HEK293 (cell line): ENCODE data around the gene SIRT7.

ENCODE experiments used
- CTCF ChIA-PET: fragments of 350-600 bp; formaldehyde crosslinking; extraction: SDS; loops from one replicate; lab custom pipeline; 2021; ENCODE audit warnings: antibody characterized with exemption; lab: Yijun Ruan, JAX
- POLR2A ChIA-PET: fragments of 300-600 bp; formaldehyde crosslinking; extraction: SDS; loops from one replicate; lab custom pipeline; 2020; ENCODE audit warnings: antibody characterized with exemption, inconsistent platforms; lab: Yijun Ruan, JAX
- H3K27ac ChIP-seq: fragments of 200-500 bp; sonication (Bioruptor generic); 2 replicates; pipeline ENCODE4 v1.5.1; 2014; ENCODE audit warnings: low read depth, low read length, control low read depth, inconsistent platforms; ENCODE audit errors: extremely low read depth
- H3K36me3 ChIP-seq, 2 experiments: fragments of 200-500 bp in 1 of 2; sonication (Bioruptor generic) in 1 of 2; 1 replicate in 1 of 2; 2 replicates in 1 of 2; pipeline ENCODE4 v1.5.1; 2014 to 2017; ENCODE audit warnings: inconsistent platforms in 2 of 2, low read length in 2 of 2; ENCODE audit not compliant: control insufficient read depth in 2 of 2, insufficient read depth in 1 of 2
- H3K4me1 ChIP-seq: fragments of 200-500 bp; sonication (Bioruptor generic); 2 replicates; pipeline ENCODE4 v1.5.1; 2014; ENCODE audit warnings: mild to moderate bottlenecking, low read length, inconsistent platforms; ENCODE audit not compliant: control insufficient read depth, insufficient read depth
- H3K4me3 ChIP-seq: 2 replicates; pipeline ENCODE4 v1.5.1; 2011; ENCODE audit warnings: low read depth, mild to moderate bottlenecking, control low read depth, low read length, moderate library complexity
- H3K9me3 ChIP-seq: fragments of 200-500 bp; sonication (Bioruptor generic); 2 replicates; pipeline ENCODE4 v1.5.1; 2014; ENCODE audit warnings: low read depth, low read length, inconsistent platforms; ENCODE audit not compliant: control insufficient read depth, insufficient read depth
- BCL11A ChIP-seq: fragments of 450-650 bp; formaldehyde crosslinking; IDR thresholded peaks from 2 replicates; pipeline ENCODE4 v1.5.1; 2016; ENCODE audit warnings: low read depth, missing biosample characterization, missing genetic modification characterization
- GFI1B ChIP-seq: fragments of 450-650 bp; formaldehyde crosslinking; IDR thresholded peaks from 2 replicates; pipeline ENCODE4 v1.5.1; 2016; ENCODE audit warnings: missing biosample characterization, missing genetic modification characterization
- KLF7 ChIP-seq: fragments of 450-650 bp; formaldehyde crosslinking; IDR thresholded peaks from 2 replicates; pipeline ENCODE4 v1.5.1; 2016; ENCODE audit warnings: missing biosample characterization, missing genetic modification characterization, borderline replicate concordance
- RBAK ChIP-seq: fragments of 450-650 bp; formaldehyde crosslinking; IDR thresholded peaks from 2 replicates; pipeline ENCODE4 v1.5.1; 2016; ENCODE audit warnings: missing biosample characterization, missing genetic modification characterization
- REST ChIP-seq: fragments of 450-650 bp; formaldehyde crosslinking; IDR thresholded peaks from 2 replicates; pipeline ENCODE4 v1.5.1; 2016; ENCODE audit warnings: missing biosample characterization, missing genetic modification characterization
- TRIM28 ChIP-seq: IDR thresholded peaks from 2 replicates; pipeline ENCODE4 v1.6.1; 2011; ENCODE audit warnings: low read length, control low read depth, borderline replicate concordance
- ZBTB26 ChIP-seq: fragments of 450-650 bp; formaldehyde crosslinking; optimal IDR thresholded peaks from 2 replicates; pipeline ENCODE3; 2016; ENCODE audit warnings: missing biosample characterization, mild to moderate bottlenecking, missing genetic modification characterization
- ZNF132 ChIP-seq: fragments of 450-650 bp; formaldehyde crosslinking; IDR thresholded peaks from 2 replicates; pipeline ENCODE4 v1.5.1; 2017; ENCODE audit warnings: missing biosample characterization, missing genetic modification characterization, borderline replicate concordance
- ZNF18 ChIP-seq: fragments of 450-650 bp; formaldehyde crosslinking; IDR thresholded peaks from 2 replicates; pipeline ENCODE4 v1.5.1; 2016; ENCODE audit warnings: missing biosample characterization, missing genetic modification characterization
- ZNF274 ChIP-seq, 2 experiments: fragments of 200-500 bp in 1 of 2; fragments of 450-650 bp in 1 of 2; sonication (Bioruptor generic) in 1 of 2; formaldehyde crosslinking in 1 of 2; IDR thresholded peaks; 2 replicates each; pipeline versions ENCODE4 v1.5.1 to v1.6.1; 2014 to 2016; ENCODE audit warnings: borderline replicate concordance in 1 of 2, inconsistent platforms in 1 of 2, low read length in 1 of 2, missing biosample characterization in 1 of 2, missing genetic modification characterization in 1 of 2
- ZNF280D ChIP-seq: fragments of 450-650 bp; formaldehyde crosslinking; IDR thresholded peaks from 2 replicates; pipeline ENCODE4 v1.5.1; 2016; ENCODE audit warnings: missing biosample characterization, missing genetic modification characterization
- ZNF324 ChIP-seq: fragments of 450-650 bp; formaldehyde crosslinking; IDR thresholded peaks from 2 replicates; pipeline ENCODE4 v1.5.1; 2016; ENCODE audit warnings: missing biosample characterization, missing genetic modification characterization
- ZNF341 ChIP-seq: fragments of 450-650 bp; formaldehyde crosslinking; IDR thresholded peaks from 2 replicates; pipeline ENCODE4; 2016; ENCODE audit warnings: low read depth, missing biosample characterization, missing genetic modification characterization
- ZNF423 ChIP-seq: fragments of 450-650 bp; formaldehyde crosslinking; IDR thresholded peaks from 2 replicates; pipeline ENCODE4 v1.5.1; 2016; ENCODE audit warnings: missing biosample characterization, missing genetic modification characterization
- ZNF501 ChIP-seq: fragments of 450-650 bp; formaldehyde crosslinking; IDR thresholded peaks from 2 replicates; pipeline ENCODE4 v1.5.1; 2016; ENCODE audit warnings: missing biosample characterization, missing genetic modification characterization
- ZNF514 ChIP-seq: fragments of 450-650 bp; formaldehyde crosslinking; IDR thresholded peaks from 2 replicates; pipeline ENCODE4 v1.5.1; 2016; ENCODE audit warnings: missing biosample characterization, missing genetic modification characterization
- ZNF596 ChIP-seq: fragments of 450-650 bp; IDR thresholded peaks from 2 replicates; pipeline ENCODE4 v1.5.0; 2018; ENCODE audit warnings: missing biosample characterization, mild to moderate bottlenecking, missing genetic modification characterization, moderate library complexity
- ZNF610 ChIP-seq: fragments of 450-650 bp; formaldehyde crosslinking; IDR thresholded peaks from 2 replicates; pipeline ENCODE4 v1.5.1; 2016; ENCODE audit warnings: missing biosample characterization, missing genetic modification characterization, borderline replicate concordance
- ZNF624 ChIP-seq: fragments of 450-650 bp; formaldehyde crosslinking; IDR thresholded peaks from 2 replicates; pipeline ENCODE4 v1.5.1; 2017; ENCODE audit warnings: missing biosample characterization, missing genetic modification characterization
- ZNF830 ChIP-seq: fragments of 450-650 bp; IDR thresholded peaks from 2 replicates; pipeline ENCODE4 v1.5.0; 2018; ENCODE audit warnings: missing biosample characterization, missing genetic modification characterization, low read depth, mild to moderate bottlenecking, moderate library complexity
- ZNF837 ChIP-seq: fragments of 450-650 bp; formaldehyde crosslinking; IDR thresholded peaks from 2 replicates; pipeline ENCODE4 v1.5.1; 2016; ENCODE audit warnings: missing biosample characterization, missing genetic modification characterization
- TF ChIP-seq, protein P1 (sequence below): fragments of 450-650 bp; formaldehyde crosslinking; IDR thresholded peaks from 2 replicates; pipeline ENCODE4 v1.5.1; 2016; ENCODE audit warnings: missing biosample characterization, missing genetic modification characterization
- TF ChIP-seq, protein P2 (sequence below): fragments of 450-650 bp; formaldehyde crosslinking; IDR thresholded peaks from 2 replicates; pipeline ENCODE4 v1.5.1; 2016; ENCODE audit warnings: missing biosample characterization, missing genetic modification characterization

SIRT7 gene

DNA sequence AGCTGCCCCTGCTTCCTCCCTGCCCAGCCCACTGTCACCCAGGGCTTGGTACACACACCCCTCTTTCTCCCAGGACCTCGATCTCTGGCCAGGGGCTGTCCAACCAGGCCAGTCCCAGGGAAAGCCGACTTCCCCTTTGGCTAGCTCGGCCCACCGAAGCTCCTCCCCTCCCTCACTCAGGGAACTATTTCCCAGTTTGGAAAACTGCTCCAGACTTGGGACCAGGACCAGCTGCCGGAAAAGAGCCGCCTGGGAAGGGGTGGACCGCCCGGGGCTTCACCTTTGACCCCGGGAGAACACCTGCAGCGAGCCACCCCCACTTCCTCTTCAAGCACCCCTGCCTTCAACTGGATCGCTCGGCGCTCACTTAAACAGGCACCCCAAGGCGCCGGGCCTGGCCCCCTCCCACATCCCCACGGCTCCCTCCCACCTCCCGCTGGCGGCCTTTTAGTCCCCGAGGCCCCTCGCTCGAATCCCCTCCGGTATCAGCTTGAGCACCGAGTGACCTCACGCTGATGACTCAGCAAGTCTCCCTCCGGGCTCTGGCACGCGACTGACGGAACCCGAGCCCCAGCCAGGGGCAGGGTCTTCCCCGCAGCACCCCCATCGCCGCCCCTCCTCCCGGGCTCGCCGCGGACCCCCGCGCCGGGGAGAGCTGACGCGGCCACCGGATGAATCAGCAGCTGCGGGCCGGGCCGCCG is 8.6 kb upstream of the SIRT7 start:
- Histone ChIP-seq H3K4me3 (peak overlapping the region; percentile 79), H3K27ac (peak overlapping the region; percentile 90), H3K4me1 (peaks cover 3% of the 10 kb centered on the region; the same call in 1 of the 2 replicates), H3K36me3 (peaks cover under 1 to 13% of the 10 kb centered on the region in 2 experiments; a peak in 1 of 3 replicates), H3K9me3 (no peaks in the 10 kb centered on the region)
- CTCF ChIA-PET = interaction anchor here (0.7 to 1.7 kb wide), 5 partner anchors 9 to 371 kb away, joined by 3 to 11 read pairs (median 3); no protein-coding TSS in a partner anchor
- POLR2A ChIA-PET = interaction anchor here (0.6 to 3.2 kb wide), 12 partner anchors 9 to 243 kb away, joined by 3 to 22 read pairs (median 4); partner anchors contain the start of genes ARL16, DCXR, HGS and PCYT2
- peak; percentile 39; the same call in 1 of the 2 replicates for TF ChIP-seq ZNF341
- TF ChIP-seq ZNF280D (tag by site-specific recombination) = no peak; the same call in 1 of the 2 replicates
- TF ChIP-seq ZNF610 (tag by site-specific recombination) = no peak
- TF ChIP-seq ZNF830 (tag by site-specific recombination) = no peak
- no peak for TF ChIP-seq ZNF132
- peak; percentile 67 for TF ChIP-seq ZBTB26 (tag by site-specific recombination)
- no peak; the same call in none of the 2 replicates for TF ChIP-seq KLF7
- no peak for TF ChIP-seq ZNF18 (tag by site-specific recombination)
- peak; percentile 88 for TF ChIP-seq ZNF324 (tag by site-specific recombination)
- TF ChIP-seq ZNF501 = no peak
- TF ChIP-seq RBAK (tag by site-specific recombination) = no peak
- TF ChIP-seq TRIM28 = no peak
- TF ChIP-seq ZNF596 (tag by site-specific recombination) = no peak
- no peak for TF ChIP-seq ZNF837
- no peak for TF ChIP-seq REST
- no peak for TF ChIP-seq GFI1B (tag by site-specific recombination)
- TF ChIP-seq, protein P1, sequence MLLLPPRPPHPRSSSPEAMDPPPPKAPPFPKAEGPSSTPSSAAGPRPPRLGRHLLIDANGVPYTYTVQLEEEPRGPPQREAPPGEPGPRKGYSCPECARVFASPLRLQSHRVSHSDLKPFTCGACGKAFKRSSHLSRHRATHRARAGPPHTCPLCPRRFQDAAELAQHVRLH (tag by site-specific recombination) = no peak
- peak; percentile 83 for TF ChIP-seq BCL11A (tag by site-specific recombination)
- no peak for TF ChIP-seq ZNF274 (IDR thresholded peaks at IDR 0.05; ENCODE audit: low read length)
- TF ChIP-seq ZNF274 (tag by site-specific recombination; IDR thresholded peaks at IDR 0.05; ENCODE audit: borderline replicate concordance) = no peak
- TF ChIP-seq ZNF514 (tag by site-specific recombination) = no peak
- TF ChIP-seq, protein P2, sequence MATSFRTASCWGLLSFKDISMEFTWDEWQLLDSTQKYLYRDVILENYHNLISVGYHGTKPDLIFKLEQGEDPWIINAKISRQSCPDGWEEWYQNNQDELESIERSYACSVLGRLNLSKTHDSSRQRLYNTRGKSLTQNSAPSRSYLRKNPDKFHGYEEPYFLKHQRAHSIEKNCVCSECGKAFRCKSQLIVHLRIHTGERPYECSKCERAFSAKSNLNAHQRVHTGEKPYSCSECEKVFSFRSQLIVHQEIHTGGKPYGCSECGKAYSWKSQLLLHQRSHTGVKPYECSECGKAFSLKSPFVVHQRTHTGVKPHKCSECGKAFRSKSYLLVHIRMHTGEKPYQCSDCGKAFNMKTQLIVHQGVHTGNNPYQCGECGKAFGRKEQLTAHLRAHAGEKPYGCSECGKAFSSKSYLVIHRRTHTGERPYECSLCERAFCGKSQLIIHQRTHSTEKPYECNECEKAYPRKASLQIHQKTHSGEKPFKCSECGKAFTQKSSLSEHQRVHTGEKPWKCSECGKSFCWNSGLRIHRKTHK = no peak
- no peak for TF ChIP-seq ZNF624 (tag by site-specific recombination)
- TF ChIP-seq ZNF423 (tag by site-specific recombination) = peak; percentile 98
